NCI-H2029 (cell line): ENCODE measurements around the gene ASB7.
"Not testable (repeated sequence)": the region's sequence is repeated elsewhere in the genome, so short reads cannot be mapped to it uniquely, and the experiment has no call there.

ENCODE experiments used
- DNase-seq: peaks from one replicate; lab custom pipeline; 2025; lab: John Stamatoyannopoulos, UW

Gene ASB7, protein sequence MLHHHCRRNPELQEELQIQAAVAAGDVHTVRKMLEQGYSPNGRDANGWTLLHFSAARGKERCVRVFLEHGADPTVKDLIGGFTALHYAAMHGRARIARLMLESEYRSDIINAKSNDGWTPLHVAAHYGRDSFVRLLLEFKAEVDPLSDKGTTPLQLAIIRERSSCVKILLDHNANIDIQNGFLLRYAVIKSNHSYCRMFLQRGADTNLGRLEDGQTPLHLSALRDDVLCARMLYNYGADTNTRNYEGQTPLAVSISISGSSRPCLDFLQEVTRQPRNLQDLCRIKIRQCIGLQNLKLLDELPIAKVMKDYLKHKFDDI

GRCh38 chr15:100602064-100602822 is at the start of gene ASB7, which contains the start of gene LINS1:
Gene ASB7, plus strand, starts transcription at chr15:100602589. Its CDS starts 9,628 bp downstream, at chr15:100612217.
Gene LINS1, minus strand, starts transcription at chr15:100602184. Its CDS starts 21,342 bp downstream, at chr15:100580842.
- DNase-seq, result peak; percentile 97

GRCh38 chr15:100553468-100553867 is 48.9 kb upstream of the ASB7 start:
- DNase-seq, result no peak

DNA sequence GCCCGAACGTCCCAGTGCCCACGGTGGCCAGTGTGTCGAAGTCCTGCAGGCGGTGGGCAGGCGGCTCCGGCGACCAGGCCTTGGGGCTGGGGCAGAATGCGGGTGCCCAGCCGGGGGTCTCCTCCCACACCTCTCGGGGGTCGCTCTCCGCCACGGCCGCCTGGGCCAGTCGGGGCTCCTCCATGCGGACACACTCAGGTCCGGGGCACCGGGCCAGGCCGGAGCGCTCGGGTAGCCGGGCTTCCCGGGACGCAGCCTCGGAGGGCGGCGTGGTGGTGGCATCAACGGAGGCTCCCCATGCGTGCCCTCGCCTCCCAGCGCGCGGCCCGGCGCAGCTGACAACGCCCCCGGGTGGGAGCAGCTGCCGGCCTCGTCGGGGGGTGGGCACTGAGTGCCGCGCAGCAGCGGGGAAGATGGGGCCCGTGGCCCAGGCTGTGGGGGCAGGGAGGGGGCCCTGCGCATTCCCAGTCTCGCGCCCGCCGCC is 43.6 kb upstream of the ASB7 start:
- DNase-seq, result no peak

DNA sequence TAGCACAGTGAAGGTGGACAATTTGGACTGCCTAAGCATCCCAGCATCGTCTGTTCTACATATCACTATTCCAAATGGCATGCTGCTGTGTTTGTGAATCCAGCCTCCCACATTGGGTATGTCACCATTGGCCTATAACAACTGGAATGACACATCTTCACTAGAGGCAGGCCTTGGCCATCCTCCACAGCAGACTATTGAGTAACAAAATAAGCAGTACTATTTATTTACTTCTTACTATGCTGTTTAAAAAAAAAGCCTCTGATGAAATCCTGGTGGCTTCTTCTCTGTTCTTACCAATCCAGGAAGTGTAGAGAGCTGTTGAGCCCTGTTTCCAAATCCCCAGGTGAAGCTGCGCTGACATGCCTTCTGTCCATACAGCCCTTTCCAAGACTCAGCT is 43.1 kb upstream of the ASB7 start:
- DNase-seq, result no peak

DNA sequence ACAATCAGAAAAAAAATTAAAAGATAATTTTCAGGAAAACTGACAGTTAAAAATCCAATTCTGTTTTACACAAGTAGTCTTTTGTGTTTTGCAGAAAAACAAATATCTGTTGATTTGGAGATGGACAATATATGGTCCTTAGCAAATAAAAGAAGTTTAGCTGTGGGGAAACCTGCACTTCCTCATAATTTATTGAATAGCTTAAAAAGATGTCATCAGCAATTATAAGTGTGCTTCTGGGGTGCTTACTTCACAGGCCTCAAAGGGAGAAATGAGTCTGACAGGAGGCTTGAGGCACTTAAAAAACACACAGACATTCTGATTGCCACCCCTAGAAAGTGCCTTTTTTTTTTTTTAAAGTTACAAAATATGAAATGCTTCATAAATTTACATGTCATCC is 42.1 kb upstream of the ASB7 start:
- no peak for DNase-seq

DNA sequence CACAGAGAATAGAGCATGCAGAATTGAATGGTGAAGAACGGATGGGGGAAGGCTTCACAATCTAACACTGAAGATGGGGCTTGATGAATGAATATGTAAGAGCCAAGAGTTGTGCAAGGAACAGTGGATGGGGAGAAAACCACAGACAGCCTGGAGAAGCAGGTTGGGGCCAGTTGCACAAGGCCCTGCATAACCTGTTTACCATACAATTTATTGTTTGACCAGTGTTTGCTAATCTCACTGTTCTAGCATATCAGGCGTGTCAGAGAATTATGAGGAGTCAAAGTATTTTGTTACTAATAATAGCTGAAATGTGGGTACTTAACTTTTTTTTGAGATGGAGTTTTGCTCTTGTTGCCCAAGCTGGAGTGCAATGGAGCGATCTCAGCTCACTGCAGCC is 36.8 kb upstream of the ASB7 start:
- no peak for DNase-seq

GRCh38 chr15:100566850-100567628 is 35.4 kb upstream of the ASB7 start:
- no peak for DNase-seq

DNA sequence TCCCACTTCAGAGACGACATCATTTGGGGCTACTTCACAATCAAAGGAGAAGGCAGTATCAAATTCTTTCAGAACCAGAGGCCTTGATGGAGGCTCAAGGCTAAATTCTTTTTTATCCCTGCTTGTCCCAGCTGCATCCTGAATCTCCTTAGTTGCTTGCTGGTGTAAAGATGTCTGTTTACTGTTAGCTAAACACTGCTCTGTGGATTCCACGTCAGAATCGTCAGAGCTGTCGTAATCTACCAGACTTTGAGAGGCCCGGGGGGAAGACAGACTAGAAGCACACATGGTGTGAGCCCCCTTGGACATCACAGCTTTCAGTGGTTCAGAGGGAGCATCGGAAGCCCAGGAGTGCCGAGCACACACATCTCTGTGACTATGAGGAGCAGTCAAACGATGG is 33.0 kb upstream of the ASB7 start:
- DNase-seq, result no peak

- DNase-seq, result no peak
Observed at GRCh38 chr15:100570275-100570674, 32.1 kb upstream of the ASB7 start.

DNA sequence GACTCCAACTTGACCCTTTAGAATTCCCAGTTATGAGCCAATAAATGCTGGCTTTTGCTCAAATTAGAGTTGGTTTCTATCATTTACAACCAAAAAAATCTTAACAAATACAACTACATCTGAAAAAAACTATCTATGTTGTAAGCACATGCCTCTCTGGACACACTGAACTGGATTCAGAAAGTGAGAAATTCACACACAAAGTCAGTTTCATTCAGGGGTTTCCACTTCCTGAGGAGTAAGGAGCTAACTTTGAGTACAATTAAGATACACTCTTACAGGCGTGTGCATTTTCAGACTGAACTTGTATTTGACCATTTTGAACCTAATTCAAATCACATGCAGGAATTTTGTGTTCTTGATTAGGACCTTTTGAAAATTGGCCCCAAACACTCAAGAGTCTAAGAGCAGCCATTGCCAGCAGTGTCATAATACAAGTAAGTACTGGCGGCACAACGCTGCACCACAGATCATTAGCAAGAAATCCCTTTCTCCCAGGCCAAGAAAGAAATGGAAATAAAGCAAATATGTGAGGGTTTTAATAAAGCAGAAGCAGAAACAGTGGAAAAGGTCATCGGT is 31.6 kb upstream of the ASB7 start:
- no peak for DNase-seq

GRCh38 chr15:100571592-100572167 is 30.7 kb upstream of the ASB7 start:
- DNase-seq, result no peak

DNA sequence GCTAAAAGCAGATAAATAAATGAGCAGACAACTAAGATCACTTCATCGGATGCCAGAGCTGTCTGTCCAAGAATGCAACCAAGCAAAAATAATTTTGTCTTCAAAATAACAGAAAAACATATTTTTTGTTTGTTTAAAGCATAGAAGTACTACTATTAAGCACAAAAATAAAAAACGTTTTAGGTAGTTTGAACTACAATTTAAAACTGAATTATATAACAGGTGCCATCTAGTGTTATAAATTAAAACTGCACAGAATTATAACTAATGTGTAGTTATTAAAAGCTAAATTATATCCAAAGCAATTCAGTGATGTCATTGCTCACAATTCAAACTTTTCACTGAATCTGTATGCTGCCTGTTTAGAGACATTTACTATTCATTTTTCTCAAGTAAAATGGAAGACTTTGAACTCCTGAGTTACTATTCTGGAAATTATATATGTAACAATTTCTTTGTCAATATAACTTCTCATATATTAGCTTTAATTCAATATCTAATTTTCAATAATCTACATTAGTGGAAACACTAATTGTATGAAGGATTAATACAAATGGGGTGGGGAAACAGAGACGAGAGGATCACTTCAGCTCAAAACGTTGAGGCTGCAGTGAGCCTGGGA is 29.9 kb upstream of the ASB7 start:
- no peak for DNase-seq

- no peak for DNase-seq
Observed at GRCh38 chr15:100573526-100573925, 28.9 kb upstream of the ASB7 start.

DNA sequence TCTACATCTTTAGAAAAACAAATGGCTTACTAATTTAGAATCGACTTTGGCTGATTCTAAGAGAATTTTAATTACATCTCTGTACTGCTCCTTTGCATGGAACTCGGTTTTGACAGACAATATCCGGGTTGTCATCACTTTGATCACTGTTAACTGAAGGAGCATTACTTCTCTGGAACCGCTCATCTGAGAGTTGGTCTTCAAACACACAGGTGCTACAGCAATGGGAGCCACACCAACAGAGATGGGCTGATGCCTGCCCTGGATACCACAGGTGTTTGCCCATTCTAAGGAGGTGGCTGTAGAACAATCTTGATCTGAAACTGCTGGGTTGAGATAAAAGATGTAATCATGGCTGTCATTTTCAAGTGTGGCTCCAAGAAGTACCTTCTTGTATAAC is 22.0 kb upstream of the ASB7 start:
- no peak for DNase-seq

- no peak for DNase-seq
Observed at GRCh38 chr15:100588638-100589242, 13.6 kb upstream of the ASB7 start.

- not testable (repeated sequence) for DNase-seq
Observed at GRCh38 chr15:100591163-100591562, 11.2 kb upstream of the ASB7 start.

DNA sequence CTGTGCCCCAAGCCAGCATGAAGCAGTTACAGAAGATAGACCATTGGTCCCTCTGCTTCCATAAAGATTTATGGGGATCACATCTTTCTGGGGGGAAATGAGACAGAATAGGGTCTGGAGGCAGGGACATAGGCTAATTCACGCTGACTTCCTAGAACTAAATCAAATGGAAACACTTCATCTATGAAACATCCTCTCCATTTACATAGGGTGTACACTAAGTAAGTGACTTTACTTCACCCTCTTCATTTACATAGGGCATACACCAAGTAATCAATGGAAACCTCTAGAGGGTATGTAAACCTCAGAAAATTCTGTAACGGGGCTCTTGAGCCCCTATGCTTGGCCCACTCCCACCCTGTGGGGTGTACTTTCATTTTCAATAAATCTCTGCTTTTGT is 10.6 kb upstream of the ASB7 start:
- DNase-seq, result no peak

DNA sequence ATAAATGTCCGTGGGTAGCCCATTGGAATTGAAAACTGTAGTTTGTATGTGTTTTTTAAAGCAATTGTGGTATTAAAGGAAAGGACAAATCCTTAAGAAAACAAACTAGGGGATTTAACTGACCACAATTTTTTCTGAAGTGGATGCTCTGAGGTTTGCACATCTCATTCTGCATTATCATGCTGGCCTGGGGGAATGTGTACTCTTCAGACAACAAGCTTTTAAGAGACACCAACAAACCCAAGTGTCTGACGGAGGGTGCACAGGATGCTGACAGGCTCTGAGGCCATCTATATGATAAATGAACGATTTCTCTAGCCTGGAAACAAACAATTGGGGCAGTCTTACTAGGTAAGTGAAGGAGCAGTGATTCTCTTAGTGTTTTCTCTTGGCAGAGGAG is 9.5 kb upstream of the ASB7 start:
- DNase-seq, result no peak

DNA sequence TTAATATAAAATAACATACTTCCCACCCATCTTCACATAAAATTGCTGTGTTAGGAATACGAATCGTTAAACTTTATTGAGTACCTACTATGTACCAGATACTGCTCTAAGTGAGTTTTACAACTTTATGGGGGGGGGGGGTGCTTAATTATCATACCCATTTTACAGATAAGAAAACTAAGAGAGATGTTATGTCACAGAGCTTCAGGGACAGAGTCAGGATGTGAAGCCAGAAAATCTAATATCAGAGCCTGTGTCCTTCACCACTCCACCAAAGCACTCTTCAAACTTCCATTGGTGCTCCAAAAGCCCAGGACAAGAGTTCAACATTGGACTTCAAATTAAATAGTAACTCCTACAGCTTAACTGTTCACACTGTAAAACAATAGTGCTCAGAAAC is 9.0 kb upstream of the ASB7 start:
- no peak for DNase-seq

GRCh38 chr15:100595964-100596363 is 6.4 kb upstream of the ASB7 start:
- no peak for DNase-seq

- DNase-seq, result no peak
Observed at GRCh38 chr15:100596792-100597191, 5.6 kb upstream of the ASB7 start.
